GM21528 (cell line): ENCODE data around the gene ZDHHC21.
"Not testable (repeated sequence)": the region's sequence is repeated elsewhere in the genome, so short reads cannot be mapped to it uniquely, and the experiment has no call there.

Experiments used
- ATAC-seq: cut with Tn5 transposase; IDR thresholded peaks from one replicate; pipeline ENCODE4 v1.9.1; 2021; ENCODE audit warnings: mild to moderate bottlenecking, moderate library complexity; ENCODE audit not compliant: unreplicated experiment, low FRiP score

The ZDHHC21 gene

GRCh38 chr9:14687042-14687719 is 6.1 kb downstream of the ZDHHC21 start:
- ATAC-seq = no peak

GRCh38 chr9:14686168-14686567 is 7.1 kb downstream of the ZDHHC21 start:
- ATAC-seq = no peak

GRCh38 chr9:14682616-14683015 is 10.6 kb downstream of the ZDHHC21 start:
- not testable (repeated sequence) for ATAC-seq

- no peak for ATAC-seq
Measured at GRCh38 chr9:14678776-14679175, 14.5 kb downstream of the ZDHHC21 start.

- ATAC-seq = no peak
Measured at GRCh38 chr9:14677872-14678271, 15.4 kb downstream of the ZDHHC21 start.

GRCh38 chr9:14677396-14677795 is 15.8 kb downstream of the ZDHHC21 start:
- ATAC-seq = no peak

GRCh38 chr9:14674630-14675029 is 18.6 kb downstream of the ZDHHC21 start:
- no peak for ATAC-seq

- no peak for ATAC-seq
Measured at GRCh38 chr9:14671377-14671776, 21.9 kb downstream of the ZDHHC21 start.

- ATAC-seq = no peak
Measured at GRCh38 chr9:14670718-14671117, 22.5 kb downstream of the ZDHHC21 start.

- ATAC-seq = not testable (repeated sequence)
Measured at GRCh38 chr9:14664022-14664421, 29.2 kb downstream of the ZDHHC21 start.

- ATAC-seq = no peak
Measured at GRCh38 chr9:14662060-14662453, 31.2 kb downstream of the ZDHHC21 start.

GRCh38 chr9:14661421-14662059 is 31.7 kb downstream of the ZDHHC21 start:
- ATAC-seq = no peak

GRCh38 chr9:14660721-14661120 is 32.5 kb downstream of the ZDHHC21 start:
- ATAC-seq = no peak

GRCh38 chr9:14654932-14655331 is 38.3 kb downstream of the ZDHHC21 start:
- ATAC-seq = no peak

- ATAC-seq = no peak
Measured at GRCh38 chr9:14653511-14653910, 39.7 kb downstream of the ZDHHC21 start.

- no peak for ATAC-seq
Measured at GRCh38 chr9:14652729-14653377, 40.4 kb downstream of the ZDHHC21 start.

GRCh38 chr9:14650596-14650995 is 42.6 kb downstream of the ZDHHC21 start:
- no peak for ATAC-seq

GRCh38 chr9:14645648-14646047 is 47.6 kb downstream of the ZDHHC21 start:
- ATAC-seq = no peak

- no peak for ATAC-seq
Measured at GRCh38 chr9:14640967-14641366, 52.3 kb downstream of the ZDHHC21 start.

GRCh38 chr9:14640294-14640693 is 52.9 kb downstream of the ZDHHC21 start:
- ATAC-seq = no peak

GRCh38 chr9:14633906-14634565 is 59.2 kb downstream of the ZDHHC21 start:
- ATAC-seq = no peak
